ENCODE measurements around the gene SMIM7. TPM values are rescaled to one million over a fixed set of nuclear protein-coding genes. Genes with fewer than 3 reads are reported as not detected.

Gene SMIM7
- total RNA-seq, 1 experiment from 2014 or later, result 55.9 TPM

- peaks cover 70% of the 10 kb centered on the region for H3K36me3 Mint-ChIP-seq
- POLR2A ChIA-PET, result no interaction called here
- H3K9me3 Mint-ChIP-seq, result no peaks in the 10 kb centered on the region
- TF ChIP-seq ATF1 (CRISPR knock-in tag; IDR thresholded peaks at IDR 0.05) (no peak), MYBL2 (CRISPR knock-in tag; IDR thresholded peaks at IDR 0.05) (no peak), TEAD1 (CRISPR knock-in tag; IDR thresholded peaks at IDR 0.05) (no peak)
- CTCF ChIA-PET, result no interaction called here
- H3K27me3 Mint-ChIP-seq (ENCODE audit: low read depth), result no peaks in the 10 kb centered on the region
- DNase-seq (ENCODE audit: low spot score), result no peak
- ATAC-seq, result no peak
- no peak overlapping the region for H3K27ac Mint-ChIP-seq
- no peak overlapping the region for H3K4me3 Mint-ChIP-seq
- H3K4me1 Mint-ChIP-seq, result no peaks in the 10 kb centered on the region
Measured at GRCh38 chr19:16645140-16645539, 14.8 kb downstream of the SMIM7 start.

GRCh38 chr19:16641695-16642094, 18.2 kb downstream of the SMIM7 start:
- Mint-ChIP-seq H3K4me3 (no peak overlapping the region), H3K36me3 (peaks cover 64% of the 10 kb centered on the region), H3K4me1 (peaks cover 3% of the 10 kb centered on the region; the same call in 1 of the 2 replicates)

More at GRCh38 chr19:16641695-16642094, 18.2 kb downstream of the SMIM7 start:
- TF ChIP-seq AR (CRISPR knock-in tag; IDR thresholded peaks at IDR 0.05) (no peak), PRRX2 (CRISPR knock-in tag; IDR thresholded peaks at IDR 0.05) (no peak), HMGXB4 (CRISPR knock-in tag; IDR thresholded peaks at IDR 0.05) (no peak), GRHL2 (CRISPR knock-in tag; IDR thresholded peaks at IDR 0.05; ENCODE audit: insufficient replicate concordance, severe bottlenecking) (no peak), AFF4 (CRISPR knock-in tag; IDR thresholded peaks at IDR 0.05; ENCODE audit: borderline replicate concordance) (no peak), TEAD4 (CRISPR knock-in tag; IDR thresholded peaks at IDR 0.05) (no peak), E2F1 (CRISPR knock-in tag; IDR thresholded peaks at IDR 0.05) (no peak), FOXP1 (CRISPR knock-in tag; IDR thresholded peaks at IDR 0.05; ENCODE audit: borderline replicate concordance) (no peak), ATF2 (CRISPR knock-in tag; IDR thresholded peaks at IDR 0.05; ENCODE audit: borderline replicate concordance, low read depth) (no peak)
- H3K27ac Mint-ChIP-seq, result no peak overlapping the region
- ChIA-PET CTCF (no interaction called here), POLR2A (no interaction called here)
- no peak for DNase-seq (ENCODE audit: low spot score)
- no peak for ATAC-seq
- H3K27me3 Mint-ChIP-seq (ENCODE audit: low read depth), result no peaks in the 10 kb centered on the region
- no peaks in the 10 kb centered on the region for H3K9me3 Mint-ChIP-seq

Measured in WTC11 (cell line).